Esophagus muscularis mucosa (tissue), 3 donors: Measurements from ENCODE around the gene GJC1.

ENCODE experiments used
- POLR2AphosphoS5 ChIP-seq, 2 donors: sonication (generic); formaldehyde crosslinking; IDR thresholded peaks; one replicate each; pipeline ENCODE4 v1.6.1; 2017; ENCODE audit warnings: antibody characterized with exemption in 2 of 2
- TF ChIP-seq, protein P1 (sequence below), 3 experiments: fragments of 200-600 bp in 2 of 3; fragments of 450-650 bp in 1 of 3; sonication (generic) in 2 of 3; IDR thresholded peaks; one replicate each; pipeline ENCODE4 v1.5.1; 2017 to 2019; ENCODE audit warnings: antibody characterized with exemption in 3 of 3, mild to moderate bottlenecking in 2 of 3, moderate library complexity in 1 of 3

DNA sequence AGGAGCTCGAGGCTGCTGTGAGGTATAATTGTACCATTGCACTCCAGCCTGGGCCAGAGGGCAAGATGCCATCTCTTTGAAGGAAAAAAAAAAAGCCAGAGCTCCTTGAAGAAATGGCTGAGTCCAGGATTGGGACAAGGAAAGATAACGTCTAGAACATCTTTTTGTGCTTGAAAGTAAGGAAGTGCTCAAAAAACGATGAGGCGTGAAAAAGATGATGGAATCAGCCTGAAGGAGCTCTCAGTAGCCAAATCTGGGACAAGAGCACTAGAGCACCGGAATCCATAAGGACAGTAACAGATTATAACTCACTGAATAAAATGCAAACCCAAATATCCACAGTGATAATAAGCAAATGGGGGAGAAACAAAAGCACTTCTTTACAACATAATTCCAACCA is 47.0 kb upstream of the GJC1 start:
- TF ChIP-seq, protein P1, sequence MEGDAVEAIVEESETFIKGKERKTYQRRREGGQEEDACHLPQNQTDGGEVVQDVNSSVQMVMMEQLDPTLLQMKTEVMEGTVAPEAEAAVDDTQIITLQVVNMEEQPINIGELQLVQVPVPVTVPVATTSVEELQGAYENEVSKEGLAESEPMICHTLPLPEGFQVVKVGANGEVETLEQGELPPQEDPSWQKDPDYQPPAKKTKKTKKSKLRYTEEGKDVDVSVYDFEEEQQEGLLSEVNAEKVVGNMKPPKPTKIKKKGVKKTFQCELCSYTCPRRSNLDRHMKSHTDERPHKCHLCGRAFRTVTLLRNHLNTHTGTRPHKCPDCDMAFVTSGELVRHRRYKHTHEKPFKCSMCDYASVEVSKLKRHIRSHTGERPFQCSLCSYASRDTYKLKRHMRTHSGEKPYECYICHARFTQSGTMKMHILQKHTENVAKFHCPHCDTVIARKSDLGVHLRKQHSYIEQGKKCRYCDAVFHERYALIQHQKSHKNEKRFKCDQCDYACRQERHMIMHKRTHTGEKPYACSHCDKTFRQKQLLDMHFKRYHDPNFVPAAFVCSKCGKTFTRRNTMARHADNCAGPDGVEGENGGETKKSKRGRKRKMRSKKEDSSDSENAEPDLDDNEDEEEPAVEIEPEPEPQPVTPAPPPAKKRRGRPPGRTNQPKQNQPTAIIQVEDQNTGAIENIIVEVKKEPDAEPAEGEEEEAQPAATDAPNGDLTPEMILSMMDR (IDR thresholded peaks at IDR 0.05): no peak
- TF ChIP-seq POLR2AphosphoS5 (IDR thresholded peaks at IDR 0.05): no peak
